Measurements from ENCODE around the gene NKX3-2.

NKX3-2 gene

GRCh38 chr4:13544606-13545393, 492 bp upstream of the NKX3-2 start:
- DNase-seq: no peak

DNA sequence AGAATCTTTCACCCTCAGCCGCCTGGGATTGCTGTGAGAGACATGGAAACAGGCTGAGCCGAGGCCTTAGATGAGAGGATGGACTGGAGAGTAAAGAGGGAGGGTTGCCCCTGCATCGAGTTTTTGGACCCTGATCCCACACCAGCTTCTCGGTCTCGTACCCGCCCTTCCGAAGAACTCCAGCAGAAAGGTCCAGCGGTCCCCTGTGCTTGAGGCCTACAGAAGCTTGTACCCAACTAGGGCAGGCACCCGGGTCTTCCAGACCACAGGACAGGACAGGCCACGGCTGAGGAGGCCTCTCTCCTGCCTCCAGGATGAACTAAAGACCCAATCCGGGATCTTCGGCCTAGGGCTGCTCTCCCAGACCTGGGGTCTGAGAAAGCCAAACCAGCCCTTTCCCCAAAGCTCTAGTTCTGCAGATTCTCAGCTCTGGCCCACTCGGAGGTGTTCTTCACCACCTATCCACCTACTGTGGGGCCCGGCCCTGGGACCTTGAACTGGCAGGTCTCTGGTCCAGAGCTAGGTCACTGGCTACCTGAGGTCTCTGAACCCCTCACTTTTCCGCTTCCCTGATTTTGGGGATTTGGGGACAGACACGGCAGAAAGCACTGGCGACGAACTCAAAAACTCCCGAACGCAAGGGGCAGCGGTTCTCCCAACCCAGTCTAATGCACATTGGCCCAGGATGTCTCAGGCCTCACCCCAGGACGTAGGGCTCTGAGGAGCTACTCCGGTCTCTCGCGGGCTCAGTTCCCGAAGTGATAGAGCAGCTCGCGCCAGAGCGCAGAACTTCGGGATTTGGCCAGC, 1.1 kb downstream of the NKX3-2 start:
- DNase-seq: no peak

- DNase-seq: no peak
Observed at GRCh38 chr4:13542577-13543031, 1.7 kb downstream of the NKX3-2 start.

GRCh38 chr4:13541720-13542576, 2.4 kb downstream of the NKX3-2 start:
- DNase-seq: peak in 1 of 4 experiments; percentile 14

DNA sequence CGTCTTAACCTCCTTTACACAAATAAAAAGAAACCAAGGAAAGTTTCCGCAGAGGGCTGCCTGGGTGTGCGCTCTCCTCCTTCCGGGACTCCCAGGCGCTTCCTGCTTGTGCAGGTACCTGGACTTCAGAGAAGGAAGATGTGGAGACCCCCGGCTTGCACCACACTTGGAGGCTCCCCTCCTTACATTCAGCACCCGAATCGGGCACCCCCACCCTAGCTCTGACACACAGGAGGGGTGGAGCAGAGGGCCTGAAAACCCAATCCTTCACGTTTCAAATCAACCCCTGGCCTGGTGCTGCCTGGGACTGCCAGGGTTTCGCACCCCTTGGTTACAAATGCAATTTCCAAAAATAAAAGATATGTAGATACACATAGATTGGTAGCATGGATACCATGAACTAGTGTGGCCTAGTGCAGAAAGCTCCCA, 3.1 kb downstream of the NKX3-2 start:
- DNase-seq: no peak

DNA sequence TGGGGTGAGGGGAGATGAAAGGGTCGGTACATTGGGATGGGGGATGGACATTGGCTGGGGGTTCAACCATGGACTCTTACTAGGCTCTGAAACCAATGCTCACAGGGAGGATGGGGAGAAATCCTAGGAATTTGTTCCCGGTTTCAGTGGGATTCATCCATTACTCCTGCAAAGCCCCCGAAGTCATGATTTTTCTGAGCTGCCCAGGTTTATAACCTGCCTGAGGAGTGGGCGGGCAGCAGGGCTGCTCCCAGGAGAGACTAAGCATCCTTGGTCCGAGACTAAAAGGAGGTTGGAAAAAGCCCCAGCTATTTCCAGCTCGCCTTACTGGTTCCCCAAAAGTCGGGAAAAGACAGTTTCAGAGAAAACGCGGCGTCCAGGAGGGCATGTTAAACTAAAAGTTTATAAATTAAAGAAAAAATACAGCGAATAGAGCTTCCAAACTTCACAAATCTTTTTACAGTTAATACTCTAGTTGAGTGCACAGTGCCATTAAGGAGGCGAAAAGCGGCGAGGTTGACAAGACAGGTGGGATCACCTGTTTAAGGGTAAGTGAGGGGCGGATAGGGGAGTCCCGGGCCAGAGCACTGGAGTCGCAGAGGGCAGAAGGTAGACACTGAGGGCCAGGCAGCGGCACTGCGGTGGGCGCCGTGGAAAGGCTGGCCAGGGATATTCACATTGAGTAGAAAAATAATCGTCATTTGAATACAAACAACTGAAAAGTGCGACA, 3.7 kb downstream of the NKX3-2 start:
- DNase-seq: no peak

- DNase-seq: no peak
Observed at GRCh38 chr4:13539619-13540445, 4.5 kb downstream of the NKX3-2 start.

DNA sequence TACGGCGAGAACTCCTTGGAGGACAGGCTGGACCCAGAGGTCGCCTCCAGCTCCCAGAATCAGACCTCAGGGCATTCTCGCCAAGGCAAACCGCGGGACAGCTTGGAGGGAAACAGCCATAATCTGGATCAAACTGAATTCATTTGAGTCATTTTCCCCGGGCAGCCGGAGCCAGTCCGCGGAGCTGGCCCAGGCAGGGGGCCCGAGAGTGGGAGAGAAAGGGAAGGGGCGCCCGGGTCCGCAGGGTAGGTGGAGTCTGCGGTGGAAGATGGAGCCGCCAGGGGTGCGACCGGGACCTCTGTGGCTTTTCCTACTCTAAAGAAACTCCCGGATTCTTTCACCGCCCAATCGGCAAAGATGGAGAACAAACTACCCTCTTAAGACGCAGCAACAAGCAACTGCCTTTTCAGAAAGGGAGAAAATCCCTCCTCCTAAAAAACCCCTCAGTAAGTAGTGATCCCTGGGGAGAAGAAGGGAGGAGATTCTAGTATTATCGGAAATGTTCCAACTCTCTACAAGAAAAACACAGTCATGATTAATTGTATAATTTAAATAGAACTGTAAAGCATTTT, 5.2 kb downstream of the NKX3-2 start:
- DNase-seq: no peak

GRCh38 chr4:13538427-13538973, 5.8 kb downstream of the NKX3-2 start:
- DNase-seq: no peak

DNA sequence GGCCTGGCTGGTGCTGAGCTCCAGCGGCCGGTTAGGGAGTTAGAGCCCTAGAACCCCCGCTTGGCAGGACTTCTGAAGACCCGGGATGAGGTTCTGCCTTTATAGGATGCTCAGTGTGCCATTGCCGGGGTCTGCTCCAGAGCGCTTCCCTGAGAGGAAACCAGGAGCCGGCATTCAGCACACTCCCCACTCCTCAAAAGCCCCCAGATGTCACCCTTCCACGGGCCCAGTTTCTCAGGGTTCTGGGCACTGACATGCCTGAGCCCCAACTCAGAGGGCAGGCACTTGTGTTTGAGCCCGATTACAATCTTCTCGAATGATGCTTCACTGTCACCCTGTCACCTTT, 6.5 kb downstream of the NKX3-2 start:
- DNase-seq: no peak

GRCh38 chr4:13537011-13537831, 7.1 kb downstream of the NKX3-2 start:
- no peak for DNase-seq

- DNase-seq: no peak
Observed at GRCh38 chr4:13536607-13537006, 7.7 kb downstream of the NKX3-2 start.

DNA sequence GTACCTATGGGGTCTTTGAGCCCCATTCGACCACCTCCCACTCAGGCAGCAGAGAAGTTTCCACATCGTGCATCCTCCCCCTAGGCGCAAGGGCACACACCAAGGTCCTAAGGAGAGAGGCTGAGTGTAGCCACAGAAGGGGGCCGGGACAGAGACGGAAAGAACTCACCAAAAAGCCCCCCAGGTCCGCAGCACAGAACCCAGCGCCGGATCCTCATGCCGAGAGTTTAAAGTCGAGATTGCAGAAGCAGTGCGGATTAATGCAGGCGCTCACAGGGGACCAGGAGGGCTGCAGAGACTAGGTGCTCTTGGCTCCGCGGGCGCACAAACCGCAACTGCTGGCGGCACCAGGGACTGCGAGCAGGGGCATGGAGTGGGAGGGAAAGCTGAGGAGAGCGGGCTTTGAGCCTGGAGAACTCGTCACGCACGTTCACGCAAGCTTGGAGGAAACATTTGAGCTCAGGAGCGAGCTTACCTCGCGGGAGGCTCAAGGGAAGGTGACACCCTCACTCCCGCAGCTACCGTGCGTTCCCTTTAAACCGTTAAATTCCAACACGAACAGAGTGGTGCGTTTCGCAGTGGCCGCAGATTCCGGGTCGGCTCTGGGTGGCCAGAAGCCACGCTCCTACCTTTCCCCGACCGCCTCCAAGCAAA, 8.5 kb downstream of the NKX3-2 start:
- DNase-seq: no peak

- no peak for DNase-seq
Observed at GRCh38 chr4:13535118-13535517, 9.2 kb downstream of the NKX3-2 start.

GRCh38 chr4:13534344-13535063, 9.8 kb downstream of the NKX3-2 start:
- DNase-seq: no peak

DNA sequence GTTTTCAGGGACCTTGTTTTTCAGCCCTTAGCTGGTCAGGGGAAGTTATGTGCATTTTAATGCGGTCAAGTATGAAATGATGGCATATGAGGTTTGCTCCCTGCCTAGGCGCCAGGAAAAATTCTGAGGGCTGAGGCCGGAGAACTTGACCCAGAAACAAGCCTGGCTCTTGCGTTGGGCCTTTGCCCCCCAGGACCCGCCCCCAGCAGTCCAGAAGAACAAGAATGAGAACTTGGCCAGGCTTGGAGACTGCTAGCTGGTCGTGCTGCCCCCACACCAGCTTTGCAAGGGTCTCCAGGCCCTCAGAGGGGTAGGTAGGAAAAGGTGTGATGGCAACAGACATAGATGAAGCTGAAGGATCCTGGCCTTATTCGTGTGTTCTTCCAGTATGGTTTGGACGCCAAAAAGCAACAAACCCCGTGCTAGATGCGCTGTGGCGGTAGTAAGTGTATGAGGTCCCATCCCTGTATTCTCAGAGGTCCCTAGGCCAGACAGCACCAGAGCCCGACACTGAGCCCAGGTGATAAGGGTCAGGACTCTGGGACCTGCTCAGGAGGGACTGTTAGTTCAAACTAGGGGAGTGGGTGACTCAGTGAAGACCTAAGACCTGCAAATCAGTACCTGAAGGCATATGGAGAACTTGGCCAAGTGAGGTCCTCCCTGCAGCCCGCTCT, 10.5 kb downstream of the NKX3-2 start:
- DNase-seq: no peak

DNA sequence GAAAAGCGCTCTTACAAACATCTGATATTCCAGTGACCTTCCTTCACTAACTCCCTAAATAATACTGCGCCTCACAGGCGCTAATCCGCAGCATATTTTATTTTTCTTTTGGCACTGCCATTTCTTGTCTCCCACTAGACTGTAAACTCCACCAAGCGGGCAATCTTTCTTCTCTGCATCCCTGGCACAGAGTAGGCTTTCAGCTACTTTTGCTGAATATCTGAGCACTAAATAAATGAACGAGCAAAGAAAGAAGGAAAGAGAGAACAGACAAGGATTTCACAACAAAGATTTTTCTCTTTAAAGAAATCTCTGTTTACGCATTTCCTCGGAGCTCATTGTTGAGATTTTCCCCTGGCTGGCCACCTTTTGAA, 12.7 kb downstream of the NKX3-2 start:
- no peak for DNase-seq
